GM12873 (cell line): ENCODE results near the gene KLHL26.
A peak's percentile ranks its signal among the peaks of the same experiment; 100 is the strongest.

Source experiments
- TF ChIP-seq, protein P1 (sequence below): IDR thresholded peaks from 2 replicates; pipeline ENCODE4 v1.5.1; 2012; ENCODE audit warnings: low read depth, mild to moderate bottlenecking, moderate library complexity, low read length, control low read depth; ENCODE audit not compliant: insufficient read depth; ENCODE audit errors: missing control alignments

Gene KLHL26

DNA sequence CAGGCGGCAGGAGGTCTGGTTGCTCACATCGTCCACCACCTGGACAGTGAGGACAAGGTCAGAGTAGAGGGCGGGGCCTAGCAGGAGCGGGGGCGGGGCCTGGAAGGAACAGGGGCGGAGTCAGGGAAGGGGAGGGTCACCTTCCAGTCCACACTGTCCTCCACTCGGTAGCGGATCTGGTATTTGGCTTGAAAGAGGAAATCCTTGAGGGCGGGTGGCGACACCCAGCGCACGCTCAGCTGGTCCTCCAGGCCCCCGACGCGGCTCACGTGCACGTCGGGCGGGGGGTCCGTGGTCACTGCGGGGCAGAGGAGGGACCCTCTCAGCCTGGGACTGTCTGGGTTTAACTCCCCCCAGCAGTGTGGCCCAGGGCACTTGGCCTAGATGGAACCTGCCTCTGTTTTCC, 40.1 kb upstream of the KLHL26 start:
- TF ChIP-seq, protein P1, sequence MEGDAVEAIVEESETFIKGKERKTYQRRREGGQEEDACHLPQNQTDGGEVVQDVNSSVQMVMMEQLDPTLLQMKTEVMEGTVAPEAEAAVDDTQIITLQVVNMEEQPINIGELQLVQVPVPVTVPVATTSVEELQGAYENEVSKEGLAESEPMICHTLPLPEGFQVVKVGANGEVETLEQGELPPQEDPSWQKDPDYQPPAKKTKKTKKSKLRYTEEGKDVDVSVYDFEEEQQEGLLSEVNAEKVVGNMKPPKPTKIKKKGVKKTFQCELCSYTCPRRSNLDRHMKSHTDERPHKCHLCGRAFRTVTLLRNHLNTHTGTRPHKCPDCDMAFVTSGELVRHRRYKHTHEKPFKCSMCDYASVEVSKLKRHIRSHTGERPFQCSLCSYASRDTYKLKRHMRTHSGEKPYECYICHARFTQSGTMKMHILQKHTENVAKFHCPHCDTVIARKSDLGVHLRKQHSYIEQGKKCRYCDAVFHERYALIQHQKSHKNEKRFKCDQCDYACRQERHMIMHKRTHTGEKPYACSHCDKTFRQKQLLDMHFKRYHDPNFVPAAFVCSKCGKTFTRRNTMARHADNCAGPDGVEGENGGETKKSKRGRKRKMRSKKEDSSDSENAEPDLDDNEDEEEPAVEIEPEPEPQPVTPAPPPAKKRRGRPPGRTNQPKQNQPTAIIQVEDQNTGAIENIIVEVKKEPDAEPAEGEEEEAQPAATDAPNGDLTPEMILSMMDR, result no peak

DNA sequence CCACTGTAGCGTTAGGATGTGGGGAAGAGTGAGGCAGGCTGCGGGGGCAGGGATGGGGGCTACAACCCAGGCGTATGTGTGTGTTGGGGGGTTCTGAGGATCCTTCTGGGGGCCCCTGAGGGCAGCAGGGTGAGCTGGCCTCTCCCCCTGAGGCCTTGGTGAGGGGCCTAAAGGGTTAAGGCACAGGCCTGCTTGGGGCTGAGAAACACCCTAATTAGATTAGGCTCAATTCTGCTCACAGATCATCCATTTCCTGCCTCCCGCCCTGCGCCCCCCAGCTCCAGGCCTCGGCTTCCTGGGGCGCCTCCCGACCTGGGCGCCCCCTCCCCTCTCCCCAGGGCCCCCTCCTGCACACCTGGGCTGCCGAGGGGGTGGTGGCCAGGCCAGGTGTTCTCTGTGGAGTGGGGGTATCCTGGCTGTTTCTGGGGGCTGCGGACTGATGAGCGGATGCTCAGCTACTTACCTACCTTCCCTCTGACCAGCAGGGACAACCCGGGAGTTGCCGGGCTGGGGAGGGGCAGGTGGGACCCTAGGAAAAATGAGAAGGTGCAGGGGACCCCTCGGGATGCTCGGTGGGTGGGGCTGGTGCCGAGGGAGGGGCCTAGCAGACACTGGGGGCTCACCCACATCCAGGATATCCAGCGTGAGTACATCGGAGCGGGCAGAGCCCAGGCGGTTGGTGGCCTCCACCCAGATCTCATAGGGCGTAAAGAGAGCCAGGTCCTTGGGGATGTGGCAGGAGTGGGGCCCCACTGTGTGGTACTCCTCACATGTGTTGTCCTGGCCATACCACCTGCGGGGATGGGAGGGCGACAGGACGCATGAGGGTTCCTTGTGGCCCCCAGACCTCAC, 38.8 kb upstream of the KLHL26 start:
- TF ChIP-seq, protein P1, result no peak

DNA sequence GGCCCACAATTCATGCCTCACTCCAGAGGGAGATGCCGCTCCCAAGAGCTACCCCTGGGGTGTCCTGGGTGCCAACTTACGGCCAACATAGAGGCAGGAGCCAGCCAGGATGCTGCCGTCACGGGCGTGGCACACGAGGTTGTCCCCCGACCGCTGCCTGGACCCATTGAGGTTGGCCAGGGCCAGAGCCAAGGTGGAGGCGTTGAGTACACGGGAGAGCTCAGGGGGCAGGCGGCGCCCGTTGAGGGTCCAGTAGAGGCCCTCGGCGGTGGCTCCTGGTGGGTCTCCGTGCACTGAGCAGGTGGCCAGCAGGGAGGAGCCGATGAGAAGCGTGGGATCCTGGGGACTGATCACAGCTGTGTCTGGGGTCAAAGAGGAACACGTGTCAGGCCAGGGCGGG, 37.3 kb upstream of the KLHL26 start:
- TF ChIP-seq, protein P1, result no peak

DNA sequence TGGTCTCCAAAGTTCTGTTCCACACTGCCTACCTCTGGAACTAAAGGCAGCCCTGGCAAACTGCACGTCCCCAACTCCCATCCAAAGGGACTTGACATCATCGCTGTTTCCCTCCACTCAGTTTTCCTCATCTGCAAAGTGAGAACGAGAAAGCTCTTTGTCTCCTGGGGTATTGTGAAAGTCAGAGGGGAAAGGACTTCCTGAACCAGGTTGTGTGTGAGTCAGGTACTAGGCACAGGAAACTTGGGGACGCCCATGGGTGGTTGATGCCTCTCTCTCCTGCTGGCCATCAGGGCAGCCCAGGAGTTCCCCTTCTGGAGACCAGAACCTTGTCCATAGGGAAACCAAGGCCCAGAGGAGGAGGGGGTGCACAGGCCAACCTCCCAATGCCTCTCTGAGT, 35.0 kb upstream of the KLHL26 start:
- TF ChIP-seq, protein P1, result no peak

DNA sequence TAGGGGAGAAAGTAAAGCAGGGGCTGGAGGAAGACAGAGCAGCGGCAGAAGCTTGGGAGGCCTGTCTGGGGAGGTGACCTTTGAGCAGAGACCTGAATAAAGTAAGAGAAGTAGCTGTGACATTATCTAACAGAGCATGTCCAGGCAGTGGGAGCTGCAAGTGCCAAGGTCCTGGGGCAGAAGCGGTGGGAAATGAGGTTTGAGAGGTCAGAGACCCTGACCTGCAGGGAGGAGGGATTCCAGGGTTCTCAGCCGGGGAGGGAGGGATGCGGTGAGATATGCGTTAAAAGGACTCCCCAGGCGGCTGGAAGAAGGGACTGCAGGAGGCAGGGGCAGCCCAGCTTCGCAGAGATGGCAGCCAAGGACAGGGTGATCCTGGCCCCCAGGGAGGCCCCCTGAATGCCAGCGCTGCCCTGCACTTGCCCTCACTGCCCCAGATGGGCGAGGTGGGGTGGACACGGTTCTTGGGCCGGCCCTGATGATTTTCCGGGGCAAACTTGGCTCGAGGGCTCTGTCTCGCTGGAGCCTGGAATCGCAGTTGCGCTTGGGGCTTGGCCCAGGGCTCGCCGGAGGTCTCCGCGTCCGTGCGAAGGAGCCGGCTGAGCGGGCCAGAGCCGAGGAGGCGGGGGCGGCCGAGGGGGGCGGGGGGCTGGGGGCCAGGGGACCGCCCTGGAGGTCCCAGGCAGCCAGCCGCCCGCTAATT, 33.4 kb upstream of the KLHL26 start:
- TF ChIP-seq, protein P1, result peak; percentile 44

DNA sequence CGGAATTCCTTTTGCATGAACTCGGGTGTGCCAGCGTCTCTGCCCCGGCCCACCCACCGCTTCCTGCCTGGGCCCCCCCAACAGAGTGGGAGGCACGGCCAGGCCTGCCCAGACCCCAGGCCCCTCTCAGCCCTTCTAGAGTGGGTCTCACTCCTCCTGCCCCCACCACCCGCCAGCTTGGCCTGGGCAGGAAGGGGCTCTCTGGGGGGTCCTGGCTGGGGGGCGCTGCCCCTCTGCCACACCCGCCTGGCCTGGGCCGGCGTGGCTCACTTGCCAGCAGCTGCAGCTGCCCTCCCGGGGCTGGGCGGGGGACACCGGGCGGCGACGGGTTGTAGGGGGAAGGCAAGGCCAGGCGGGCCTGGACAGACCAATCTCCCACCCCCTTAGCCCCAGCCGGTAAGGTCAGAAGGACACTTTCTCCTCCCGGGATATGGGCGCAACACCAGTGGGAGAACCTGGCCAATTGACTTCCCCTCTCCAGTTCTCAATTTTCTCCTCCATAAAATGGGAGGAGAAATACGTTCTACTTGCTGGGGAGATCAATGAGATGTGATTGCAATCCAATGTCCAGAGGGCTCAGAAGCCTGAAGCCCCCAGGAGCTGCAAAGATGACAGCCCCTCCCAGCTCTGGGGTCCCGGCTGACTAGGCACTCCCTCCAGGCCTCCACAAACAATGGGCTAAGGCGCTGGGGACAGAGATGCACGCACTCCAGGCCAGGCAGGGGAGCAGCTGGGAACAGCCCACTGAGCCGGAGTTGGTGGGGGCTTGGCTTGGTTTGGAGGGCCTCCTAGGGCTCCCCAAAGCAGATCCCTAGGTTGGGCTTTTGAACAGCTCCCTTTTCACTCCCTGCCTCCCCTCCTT, 32.6 kb upstream of the KLHL26 start:
- TF ChIP-seq, protein P1, result no peak

DNA sequence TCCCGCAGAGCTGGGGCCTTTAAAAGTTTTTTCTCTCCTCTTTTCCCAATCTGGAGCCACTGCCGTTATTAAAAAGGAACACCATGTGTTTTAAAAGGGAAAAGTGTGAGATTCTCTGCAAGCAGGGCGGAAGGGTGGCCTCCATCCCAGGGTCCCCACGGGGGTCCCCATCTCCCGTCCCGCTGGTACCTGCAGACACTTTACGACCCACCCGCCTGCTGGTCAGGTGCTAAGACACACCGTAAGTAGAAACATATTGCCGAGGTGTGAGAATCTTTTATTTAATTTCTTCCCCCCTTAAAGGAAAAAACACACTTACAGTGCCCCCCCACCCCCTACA, 32.0 kb upstream of the KLHL26 start:
- TF ChIP-seq, protein P1, result no peak
